ENCODE results near the gene GALNT17. TPM values are rescaled to one million over a fixed set of nuclear protein-coding genes. Genes with fewer than 3 reads are reported as not detected.

GALNT17 gene
- total RNA-seq, 1 experiment from 2014 or later, result not detected

- no peak for DNase-seq (ENCODE audit: low read depth)
These were observed 258.0 kb downstream of the GALNT17 start for GRCh38 chr7:71389976-71390375.

- DNase-seq (ENCODE audit: low read depth), result no peak
These were observed 261.7 kb downstream of the GALNT17 start for GRCh38 chr7:71393661-71394060.

- DNase-seq (ENCODE audit: low read depth), result no peak
These were observed 270.7 kb downstream of the GALNT17 start for GRCh38 chr7:71402684-71403083.

GRCh38 chr7:71403202-71403946 is 271.4 kb downstream of the GALNT17 start:
- no peak for DNase-seq (ENCODE audit: low read depth)

- no peak for DNase-seq (ENCODE audit: low read depth)
These were observed 272.9 kb downstream of the GALNT17 start for GRCh38 chr7:71404726-71405345.

GRCh38 chr7:71408271-71408670 is 276.3 kb downstream of the GALNT17 start:
- DNase-seq (ENCODE audit: low read depth), result no peak

- DNase-seq (ENCODE audit: low read depth), result no peak
These were observed 277.7 kb downstream of the GALNT17 start for GRCh38 chr7:71409550-71410157.

GRCh38 chr7:71411475-71411874 is 279.5 kb downstream of the GALNT17 start:
- DNase-seq (ENCODE audit: low read depth), result no peak

- DNase-seq (ENCODE audit: low read depth), result peak; percentile 7
These were observed 282.5 kb downstream of the GALNT17 start for GRCh38 chr7:71414490-71414889.

- DNase-seq (ENCODE audit: low read depth), result no peak
These were observed 287.8 kb downstream of the GALNT17 start for GRCh38 chr7:71419546-71420337.

GRCh38 chr7:71422104-71422503 is 290.2 kb downstream of the GALNT17 start:
- no peak for DNase-seq (ENCODE audit: low read depth)

- no peak for DNase-seq (ENCODE audit: low read depth)
These were observed 292.5 kb downstream of the GALNT17 start for GRCh38 chr7:71424166-71425035.

- no peak for DNase-seq (ENCODE audit: low read depth)
These were observed 297.1 kb downstream of the GALNT17 start for GRCh38 chr7:71429083-71429482.

- DNase-seq (ENCODE audit: low read depth), result no peak
These were observed 298.3 kb downstream of the GALNT17 start for GRCh38 chr7:71430246-71430645.

- no peak for DNase-seq (ENCODE audit: low read depth)
These were observed 307.4 kb downstream of the GALNT17 start for GRCh38 chr7:71439321-71439720.

- no peak for DNase-seq (ENCODE audit: low read depth)
These were observed 310.7 kb downstream of the GALNT17 start for GRCh38 chr7:71442492-71443190.

GRCh38 chr7:71443191-71443530 is 311.2 kb downstream of the GALNT17 start:
- DNase-seq (ENCODE audit: low read depth), result no peak

- DNase-seq (ENCODE audit: low read depth), result no peak
These were observed 312.2 kb downstream of the GALNT17 start for GRCh38 chr7:71444130-71444529.

- DNase-seq (ENCODE audit: low read depth), result no peak
These were observed 321.7 kb downstream of the GALNT17 start for GRCh38 chr7:71453630-71454029.

GRCh38 chr7:71454981-71455380 is 323.0 kb downstream of the GALNT17 start:
- no peak for DNase-seq (ENCODE audit: low read depth)

- DNase-seq (ENCODE audit: low read depth), result no peak
These were observed 325.1 kb downstream of the GALNT17 start for GRCh38 chr7:71457021-71457420.

All from Daoy (cell line).